ENCODE data around the gene RELB.

Gene RELB

GRCh38 chr19:44975444-44975843 is 25.8 kb upstream of the RELB start:
- no peak overlapping the region for H2AFZ ChIP-seq (ENCODE audit: low read length)
- H3K4me3 ChIP-seq (ENCODE audit: low read length) = no peak overlapping the region
- peaks cover 4% of the 10 kb centered on the region; the same call in 1 of the 2 replicates for H3K79me2 ChIP-seq (ENCODE audit: low read length)
- H3K4me1 ChIP-seq (ENCODE audit: low read length) = no peaks in the 10 kb centered on the region
- DNase-seq = no peak
- no peak overlapping the region for H3K9ac ChIP-seq (ENCODE audit: low read length)
- peaks cover 8% of the 10 kb centered on the region for H3K36me3 ChIP-seq (replicated peaks; ENCODE audit: insufficient read depth, low read length)
- no peak overlapping the region for H3K4me2 ChIP-seq (ENCODE audit: low read depth, low read length)
- no peaks in the 10 kb centered on the region for H3K9me2 ChIP-seq (replicated peaks; ENCODE audit: insufficient read depth, low read length)
- no peaks in the 10 kb centered on the region for H3K27me3 ChIP-seq (replicated peaks; ENCODE audit: insufficient read depth, low read length)
- TF ChIP-seq CTCF (IDR thresholded peaks at IDR 0.05; ENCODE audit: low read length) = no peak
- no peak for TF ChIP-seq EZH2phosphoT487 (IDR thresholded peaks at IDR 0.05; ENCODE audit: low read length)
- TF ChIP-seq EZH2 (optimal IDR thresholded peaks at IDR 0.05; ENCODE audit: low read depth, low read length) = no peak
- no peaks in the 10 kb centered on the region for H3K9me3 ChIP-seq (replicated peaks; ENCODE audit: insufficient read depth, low read length)
- H4K20me1 ChIP-seq (ENCODE audit: insufficient read depth, low read length) = no peaks in the 10 kb centered on the region
- no peaks in the 10 kb centered on the region for H3F3A ChIP-seq (ENCODE audit: insufficient read depth, low read length)
- H3K27ac ChIP-seq (ENCODE audit: low read length) = no peak overlapping the region

- TF ChIP-seq EZH2 (optimal IDR thresholded peaks at IDR 0.05; ENCODE audit: low read depth, low read length) = no peak
- TF ChIP-seq CTCF (IDR thresholded peaks at IDR 0.05; ENCODE audit: low read length) = no peak
- no peak for TF ChIP-seq EZH2phosphoT487 (IDR thresholded peaks at IDR 0.05; ENCODE audit: low read length)
- Histone ChIP-seq H3K9me2 (replicated peaks; ENCODE audit: insufficient read depth, low read length) (no peaks in the 10 kb centered on the region), H4K20me1 (ENCODE audit: insufficient read depth, low read length) (no peaks in the 10 kb centered on the region), H3K4me1 (ENCODE audit: low read length) (no peaks in the 10 kb centered on the region), H3K9ac (ENCODE audit: low read length) (no peak overlapping the region), H3K9me3 (replicated peaks; ENCODE audit: insufficient read depth, low read length) (no peaks in the 10 kb centered on the region), H3K27me3 (replicated peaks; ENCODE audit: insufficient read depth, low read length) (no peaks in the 10 kb centered on the region), H3K4me3 (ENCODE audit: low read length) (no peak overlapping the region), H3K4me2 (ENCODE audit: low read depth, low read length) (no peak overlapping the region), H3K79me2 (ENCODE audit: low read length) (no peaks in the 10 kb centered on the region), H3K36me3 (replicated peaks; ENCODE audit: insufficient read depth, low read length) (no peaks in the 10 kb centered on the region), H2AFZ (ENCODE audit: low read length) (no peak overlapping the region), H3F3A (ENCODE audit: insufficient read depth, low read length) (no peaks in the 10 kb centered on the region), H3K27ac (ENCODE audit: low read length) (no peak overlapping the region)
- DNase-seq = no peak
Measured at GRCh38 chr19:44984005-44984404, 17.3 kb upstream of the RELB start.

- H2AFZ ChIP-seq (ENCODE audit: low read length) = no peak overlapping the region
- H3K79me2 ChIP-seq (ENCODE audit: low read length) = no peaks in the 10 kb centered on the region
- H3K27me3 ChIP-seq (replicated peaks; ENCODE audit: insufficient read depth, low read length) = no peaks in the 10 kb centered on the region
- H3K27ac ChIP-seq (ENCODE audit: low read length) = no peak overlapping the region
- no peak for DNase-seq
- H3K9me2 ChIP-seq (replicated peaks; ENCODE audit: insufficient read depth, low read length) = no peaks in the 10 kb centered on the region
- H4K20me1 ChIP-seq (ENCODE audit: insufficient read depth, low read length) = no peaks in the 10 kb centered on the region
- no peaks in the 10 kb centered on the region for H3K9me3 ChIP-seq (replicated peaks; ENCODE audit: insufficient read depth, low read length)
- no peaks in the 10 kb centered on the region for H3K36me3 ChIP-seq (replicated peaks; ENCODE audit: insufficient read depth, low read length)
- no peak overlapping the region for H3K9ac ChIP-seq (ENCODE audit: low read length)
- H3F3A ChIP-seq (ENCODE audit: insufficient read depth, low read length) = no peaks in the 10 kb centered on the region
- H3K4me2 ChIP-seq (ENCODE audit: low read depth, low read length) = no peak overlapping the region
- TF ChIP-seq EZH2phosphoT487 (IDR thresholded peaks at IDR 0.05; ENCODE audit: low read length) (no peak), EZH2 (optimal IDR thresholded peaks at IDR 0.05; ENCODE audit: low read depth, low read length) (no peak), CTCF (IDR thresholded peaks at IDR 0.05; ENCODE audit: low read length) (no peak)
- H3K4me1 ChIP-seq (ENCODE audit: low read length) = no peaks in the 10 kb centered on the region
- H3K4me3 ChIP-seq (ENCODE audit: low read length) = no peak overlapping the region
Measured at GRCh38 chr19:44985445-44985844, 15.8 kb upstream of the RELB start.
